K562 (cell line): Measurements from ENCODE around the gene RDH14. TPM values are rescaled to one million over a fixed set of nuclear protein-coding genes. Genes with fewer than 3 reads are reported as not detected.

Experiments used
- ATAC-seq: fragments of 200-7000 bp; cut with Tn5 transposase; 3 replicates; pipeline ENCODE4 v1.9.1; 2020; ENCODE audit warnings: moderate library complexity
- BruUV-seq: library from RNA; stranded (reverse); fragments of 400-500 nt; replicated peaks from 2 replicates; lab custom pipeline; 2021; lab: Mats Ljungman, UMichigan
- CTCF ChIA-PET: fragments of 300-600 bp; formaldehyde crosslinking; extraction: SDS; loops from one replicate; lab custom pipeline; 2021; ENCODE audit warnings: low intra/inter-chr PET ratio; lab: Yijun Ruan, JAX
- POLR2A ChIA-PET: fragments of 300-600, 350-650 bp; sonication (Branson Sonifier 250); formaldehyde crosslinking; extraction: SDS; loops from one replicate; lab custom pipeline; 2021; ENCODE audit warnings: antibody characterized with exemption, inconsistent platforms; lab: Yijun Ruan, JAX
- DNase-seq, 4 experiments: peaks; one replicate each; pipeline versions ENCODE4 v3.0.0 to v3.0.0-alpha.2; 2011 to 2018; ENCODE audit warnings: low spot score in 3 of 4, mixed read lengths in 3 of 4; ENCODE audit errors: extremely low read depth in 1 of 4
- FAIRE-seq: peaks from 2 replicates; lab custom pipeline; 2011; peaks lifted over from hg19 to GRCh38; lab: Jason Lieb, UNC
- H2AFZ ChIP-seq: 2 replicates; pipeline ENCODE4 v1.6.0; 2011; ENCODE audit warnings: low read depth, low read length, control low read depth, inconsistent platforms
- H3K27ac ChIP-seq: fragments of 200-600 bp; 3 replicates; pipeline ENCODE4 v1.8.0; 2011; ENCODE audit warnings: low read depth, mild to moderate bottlenecking, control low read depth, inconsistent platforms, low read length, moderate library complexity, mixed read lengths; ENCODE audit errors: extremely low read depth
- H3K27me3 ChIP-seq, 2 experiments: fragments of 300-600 bp in 1 of 2; 2 replicates in 1 of 2; 3 replicates in 1 of 2; pipeline versions ENCODE4 v1.6.0 to v1.8.0; 2011; ENCODE audit warnings: inconsistent platforms in 2 of 2, low read length in 2 of 2, mild to moderate bottlenecking in 1 of 2, mixed read lengths in 1 of 2, moderate library complexity in 1 of 2; ENCODE audit not compliant: control insufficient read depth in 2 of 2, insufficient read depth in 2 of 2
- H3K36me3 ChIP-seq: fragments of 300-600 bp; 3 replicates; pipeline ENCODE4 v1.8.0; 2011; ENCODE audit warnings: mild to moderate bottlenecking, low read length, inconsistent platforms; ENCODE audit not compliant: control insufficient read depth, insufficient read depth
- H3K4me1 ChIP-seq, 2 experiments: fragments of 200-600 bp in 1 of 2; replicated peaks in 1 of 2; 2 replicates in 1 of 2; 3 replicates in 1 of 2; pipeline versions ENCODE4 v1.5.1 to v1.8.0; 2011; ENCODE audit warnings: inconsistent platforms in 2 of 2, low read length in 2 of 2, mild to moderate bottlenecking in 1 of 2, mixed read lengths in 1 of 2, moderate library complexity in 1 of 2; ENCODE audit not compliant: control insufficient read depth in 2 of 2, insufficient read depth in 2 of 2
- H3K4me2 ChIP-seq: 2 replicates; pipeline ENCODE4 v1.6.1; 2011; ENCODE audit warnings: low read length, control low read depth, inconsistent platforms, mixed read lengths; ENCODE audit not compliant: insufficient read depth
- H3K4me3 ChIP-seq: fragments of 200-600 bp; sonication (generic), shearing (Covaris generic); 2 replicates; pipeline ENCODE4 v1.5.1; 2016; ENCODE audit warnings: control low read depth, inconsistent platforms
- H3K79me2 ChIP-seq: fragments of 200-600 bp; 3 replicates; pipeline ENCODE4 v1.8.0; 2011; ENCODE audit warnings: low read length, inconsistent platforms; ENCODE audit not compliant: control insufficient read depth, insufficient read depth
- H3K9ac ChIP-seq, 2 experiments: 2 replicates each; pipeline versions ENCODE4 v1.6.0 to v1.6.1; 2011; ENCODE audit warnings: low read depth in 2 of 2, low read length in 2 of 2, control low read depth in 1 of 2, inconsistent platforms in 1 of 2, mild to moderate bottlenecking in 1 of 2, mixed read lengths in 1 of 2; ENCODE audit not compliant: insufficient read depth in 1 of 2
- H3K9me1 ChIP-seq: one replicate; pipeline ENCODE4 v1.6.0; 2011; ENCODE audit warnings: inconsistent platforms, mild to moderate bottlenecking, low read length, moderate library complexity; ENCODE audit not compliant: control insufficient read depth, insufficient read depth
- H3K9me3 ChIP-seq: replicated peaks from 2 replicates; pipeline ENCODE4 v1.5.1; 2011; ENCODE audit warnings: low read depth, low read length, inconsistent platforms; ENCODE audit not compliant: control insufficient read depth, insufficient read depth
- H4K20me1 ChIP-seq: replicated peaks from 2 replicates; pipeline ENCODE4 v1.6.1; 2011; ENCODE audit warnings: low read length, inconsistent platforms, mixed read lengths; ENCODE audit not compliant: control insufficient read depth, insufficient read depth
- CGGBP1 ChIP-seq: fragments of 250-450 bp; sonication (Bioruptor Pico); IDR thresholded peaks from 2 replicates; pipeline ENCODE4 v1.9.0; 2021; ENCODE audit warnings: mild to moderate bottlenecking
- CREB1 ChIP-seq, 2 experiments: sonication (generic) in 1 of 2; formaldehyde crosslinking in 1 of 2; IDR thresholded peaks; 2 replicates each; pipeline versions ENCODE4 v1.6.1 to v1.8.0; 2012 to 2022; ENCODE audit warnings: inconsistent platforms in 1 of 2, mild to moderate bottlenecking in 1 of 2, missing genetic modification reagents in 1 of 2, moderate library complexity in 1 of 2
- GATAD2B ChIP-seq: fragments of 450-650 bp; IDR thresholded peaks from 2 replicates; pipeline ENCODE4 v1.6.1; 2017; ENCODE audit warnings: mild to moderate bottlenecking, borderline replicate concordance
- NKRF ChIP-seq: fragments of 450-650 bp; IDR thresholded peaks from 2 replicates; pipeline ENCODE4 v1.6.1; 2016; ENCODE audit warnings: borderline replicate concordance
- NR2C2 ChIP-seq, 2 experiments: fragments of 200-800 bp in 1 of 2; sonication (Bioruptor generic) in 1 of 2; sonication (generic) in 1 of 2; formaldehyde crosslinking in 1 of 2; IDR thresholded peaks; 2 replicates each; pipeline versions ENCODE4 v1.6.1 to v1.8.0; 2016 to 2022; ENCODE audit warnings: mild to moderate bottlenecking in 1 of 2, missing compliant biosample characterization in 1 of 2, missing genetic modification characterization in 1 of 2, missing genetic modification reagents in 1 of 2
- SLC30A9 ChIP-seq: fragments of 250-450 bp; sonication (Bioruptor Pico); IDR thresholded peaks from 2 replicates; pipeline ENCODE4 v1.8.0; 2022; ENCODE audit warnings: mild to moderate bottlenecking, moderate library complexity
- SP1 ChIP-seq: sonication (generic); formaldehyde crosslinking; IDR thresholded peaks from 2 replicates; pipeline ENCODE4 v1.8.1; 2022; ENCODE audit warnings: mild to moderate bottlenecking, missing genetic modification reagents
- ZC3H4 ChIP-seq: sonication (generic); formaldehyde crosslinking; IDR thresholded peaks from 2 replicates; pipeline ENCODE4 v1.9.0; 2021; ENCODE audit warnings: missing genetic modification reagents, borderline replicate concordance
- WGBS: fragments of 100-300 bp; shearing (Covaris generic); methylation state at CpG from one replicate; pipeline ENCODE4 v1.1.6; 2016; ENCODE audit warnings: low coverage, mixed read lengths; ENCODE audit not compliant: insufficient coverage; ENCODE audit errors: missing lambda C conversion rate; 5-methylcytosine and 5-hydroxymethylcytosine counted together
- in situ Hi-C: fragments of 300-500 bp; cut with MboI; formaldehyde crosslinking; loops from 4 replicates; pipeline ENCODE4 v1.15.0; 2018; ENCODE audit warnings: inconsistent platforms, mixed read lengths
- intact Hi-C: fragments of 100-400 bp; cut with micrococcal nuclease; formaldehyde crosslinking; loops from 2 replicates; pipeline ENCODE4 v1.14.2; 2022
- polyA plus RNA-seq, 8 experiments: library from polyadenylated mRNA; depleted of rRNA in 4 of 8; stranded (reverse) in 5 of 8; unstranded in 3 of 8; fragments of >200 nt; fragmentation: Nextera tagmentation in 2 of 8; fragmentation: Illumina TruSeq in 1 of 8; extraction: Ambion mirVana in 2 of 8; extraction: Trizol in 1 of 8; gene quantifications; 2 replicates each; pipeline versions ENCODE4 v1.2.1 to v1.2.3, GENCODE V29; 2011 to 2014; ENCODE audit warnings: inconsistent platforms in 1 of 8, missing spikeins in 1 of 8
- total RNA-seq, 7 experiments: library from RNA; depleted of rRNA in 6 of 7; stranded (reverse); fragments of >200 nt in 6 of 7; fragmentation: Illumina TruSeq in 2 of 7; extraction: Trizol in 2 of 7; gene quantifications; 2 replicates each; pipeline versions ENCODE4 v1.2.1 to v1.2.3, GENCODE V29; 2011 to 2021; ENCODE audit warnings: low replicate concordance in 1 of 7

The RDH14 gene
- total and polyA plus RNA-seq, 9 of the 15 experiments (the other 6 are each of a cell fraction or from before 2014, with no cell fraction given) = 6.7 to 26.2 (median 20.9) TPM

- no peak for TF ChIP-seq ZC3H4
- TF ChIP-seq GATAD2B = no peak
- TF ChIP-seq NR2C2 (CRISPR knock-in tag; IDR thresholded peaks at IDR 0.05) = no peak
- no peak for TF ChIP-seq NR2C2 (tag; IDR thresholded peaks at IDR 0.05)
- TF ChIP-seq SP1 (CRISPR knock-in tag) = no peak
- TF ChIP-seq CREB1 (IDR thresholded peaks at IDR 0.05) = no peak
- no peak for TF ChIP-seq CREB1 (CRISPR knock-in tag; IDR thresholded peaks at IDR 0.05)
These were observed 11.4 kb downstream of the RDH14 start (continued) for GRCh38 chr2:18549083-18549482.

- Histone ChIP-seq H3K4me2 (no peak overlapping the region), H3K4me3 (no peak overlapping the region), H3K9me3 (no peaks in the 10 kb centered on the region), H3K27me3 (no peaks in the 10 kb centered on the region), H4K20me1 (no peaks in the 10 kb centered on the region), H3K79me2 (no peaks in the 10 kb centered on the region), H3K9ac (no peak overlapping the region), H3K4me1 (peaks cover 0 to 22% of the 10 kb centered on the region in 2 experiments; a peak in 3 of 5 replicates), H3K9me1 (no peaks in the 10 kb centered on the region), H3K27ac (no peak overlapping the region), H2AFZ (peak overlapping the region; percentile 48; the same call in 1 of the 2 replicates), H3K36me3 (no peaks in the 10 kb centered on the region)
- intact Hi-C loops (no loop called here), in situ Hi-C loops (no loop called here)
- FAIRE-seq (no peak), ATAC-seq (no peak; the same call in 2 of the 3 replicates), DNase-seq (no peak)
- ChIA-PET POLR2A (interaction anchor here (1.1 to 1.8 kb wide), 2 partner anchors 11 to 13 kb away, joined by 3 to 7 read pairs; partner anchors contain the start of gene RDH14), CTCF (no interaction called here)
- 43% methylated on average over 1 of the region's 1 CpG for WGBS
- TF ChIP-seq NKRF = no peak
- no peak for TF ChIP-seq SLC30A9 (CRISPR knock-in tag)
- TF ChIP-seq CGGBP1 = no peak
- BruUV-seq = no TSS peak
These were observed 11.8 kb downstream of the RDH14 start for GRCh38 chr2:18548621-18549020.
